ENCODE results near the gene SP3.

SP3 gene

GRCh38 chr2:173860082-173860481 lies 105.1 kb downstream of the SP3 start:
- DNase-seq (ENCODE audit: low read depth in 2 of 2, low spot score in 1 of 2) = no peak

GRCh38 chr2:173858291-173858731 lies 106.9 kb downstream of the SP3 start:
- DNase-seq (ENCODE audit: low read depth in 2 of 2, low spot score in 1 of 2) = no peak

Measured in stimulated activated CD8-positive, alpha-beta memory T cell treated with anti-CD3 and anti-CD28 coated beads, Interleukin-4, amount 100 ng/mL, for 4 hours (primary cell).